Effector memory CD4-positive, alpha-beta T cell (primary cell): Measurements from ENCODE around the gene TNFRSF8.

Experiments
- DNase-seq, 3 donors: peaks; one replicate each; pipeline ENCODE4 v3.0.0-alpha.2; 2020
- H3K27ac ChIP-seq: 2 replicates; pipeline ENCODE4 v1.7.0; 2013; ENCODE audit warnings: mild to moderate bottlenecking, low read length, moderate library complexity; ENCODE audit not compliant: insufficient read depth, poor library complexity, severe bottlenecking
- H3K27me3 ChIP-seq: replicated peaks from 2 replicates; pipeline ENCODE4 v1.7.0; 2013; ENCODE audit warnings: mild to moderate bottlenecking, low read length; ENCODE audit not compliant: insufficient read depth, control insufficient read depth, poor library complexity, severe bottlenecking
- H3K36me3 ChIP-seq: 2 replicates; pipeline ENCODE4 v1.7.0; 2013; ENCODE audit warnings: mild to moderate bottlenecking, low read length, moderate library complexity; ENCODE audit not compliant: control insufficient read depth, insufficient read depth
- H3K4me1 ChIP-seq: 2 replicates; pipeline ENCODE4 v1.7.0; 2013; ENCODE audit warnings: low read length, mild to moderate bottlenecking; ENCODE audit not compliant: control insufficient read depth, insufficient read depth, poor library complexity, severe bottlenecking
- H3K4me3 ChIP-seq: 2 replicates; pipeline ENCODE4 v1.7.0; 2013; ENCODE audit warnings: low read length, low read depth, mild to moderate bottlenecking; ENCODE audit not compliant: insufficient read depth, poor library complexity, severe bottlenecking
- H3K9me3 ChIP-seq: 2 replicates; pipeline ENCODE4 v1.7.0; 2013; ENCODE audit warnings: mild to moderate bottlenecking, low read length, moderate library complexity; ENCODE audit not compliant: control insufficient read depth

The TNFRSF8 gene

DNA sequence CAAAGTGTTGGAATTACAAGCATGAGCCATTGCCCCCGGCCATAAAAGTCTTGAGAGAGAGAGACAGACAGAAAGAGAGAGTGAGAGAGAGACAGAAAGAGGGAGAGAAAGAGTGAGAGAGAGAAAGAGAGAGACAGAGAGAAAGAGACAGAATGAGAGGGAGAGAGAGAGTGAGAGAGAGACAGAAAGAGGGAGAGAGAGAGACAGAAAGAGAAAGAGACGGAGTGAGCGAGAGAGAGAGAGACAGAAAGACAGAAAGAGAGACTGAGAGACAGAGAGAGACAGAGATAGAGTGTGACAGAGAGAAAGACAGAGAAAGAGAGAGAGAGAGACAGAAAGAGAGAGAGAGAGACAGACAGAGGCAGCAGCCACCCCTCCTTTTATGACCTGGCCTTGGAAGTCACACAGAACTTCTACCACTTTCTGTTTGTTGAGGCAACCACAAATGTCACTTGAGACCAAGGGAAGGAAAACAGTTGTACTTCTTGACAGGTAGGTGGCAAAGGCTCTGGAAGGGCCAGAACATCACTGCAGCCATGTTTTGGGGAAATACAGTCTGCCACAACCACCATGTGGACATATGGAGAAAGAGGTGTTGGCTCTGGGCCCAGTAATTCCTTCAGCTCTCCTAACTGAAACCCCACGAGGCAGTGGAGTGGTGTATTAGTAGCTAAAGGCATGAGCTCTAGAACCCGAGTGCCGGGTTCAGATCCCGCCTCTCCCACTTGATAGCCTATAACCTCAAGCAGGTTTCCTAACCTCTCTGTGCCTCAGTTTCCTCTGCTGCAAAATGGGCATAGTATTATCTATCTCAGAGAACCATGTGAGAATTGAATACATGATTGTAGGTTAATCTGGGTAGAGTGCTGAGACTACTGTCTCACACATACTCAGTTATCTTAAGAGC lies 50.6 kb downstream of the TNFRSF8 start:
- Histone ChIP-seq H3K27me3 (no peaks in the 10 kb centered on the region), H3K4me3 (no peak overlapping the region), H3K36me3 (no peaks in the 10 kb centered on the region), H3K4me1 (no peaks in the 10 kb centered on the region), H3K27ac (no peak overlapping the region), H3K9me3 (no peaks in the 10 kb centered on the region)
- no peak for DNase-seq

DNA sequence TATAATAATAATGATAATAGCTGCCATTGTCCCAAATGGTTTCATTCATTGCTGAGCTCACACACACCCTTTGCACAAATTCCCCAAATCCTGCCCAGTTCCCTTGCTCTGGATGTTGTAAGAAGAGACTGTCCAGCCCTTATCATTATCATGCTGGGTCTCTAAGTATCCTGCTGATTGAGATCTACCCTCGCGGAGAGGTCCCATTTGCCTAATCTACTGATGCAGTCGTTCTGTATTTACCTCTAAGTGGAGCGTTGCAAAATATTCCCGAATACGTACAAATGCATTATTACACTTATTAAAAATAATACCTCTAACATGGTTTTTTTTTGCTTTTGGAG lies 51.2 kb downstream of the TNFRSF8 start:
- no peaks in the 10 kb centered on the region for H3K4me1 ChIP-seq

DNA sequence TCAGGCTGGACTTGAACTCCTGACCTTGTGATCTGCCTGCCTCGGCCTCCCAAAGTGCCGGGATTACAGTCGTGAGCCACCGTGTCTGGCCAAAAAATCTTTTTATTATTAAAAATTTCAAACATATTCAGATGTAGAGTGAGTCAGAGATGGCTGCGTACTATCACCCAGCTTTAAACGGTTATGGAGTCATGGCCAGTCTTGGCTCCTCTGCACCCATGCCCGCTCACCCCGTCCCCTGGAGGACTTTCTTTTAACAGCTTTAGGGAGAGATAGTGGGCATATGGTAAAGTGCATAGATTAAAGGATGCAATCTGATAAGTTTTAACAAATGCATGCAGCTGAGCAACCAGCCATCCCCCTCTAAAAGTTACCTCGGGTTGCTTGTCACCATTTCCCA lies 51.8 kb downstream of the TNFRSF8 start:
- Histone ChIP-seq H3K36me3 (no peaks in the 10 kb centered on the region), H3K4me1 (no peaks in the 10 kb centered on the region), H3K4me3 (no peak overlapping the region), H3K9me3 (no peaks in the 10 kb centered on the region), H3K27ac (no peak overlapping the region), H3K27me3 (no peaks in the 10 kb centered on the region)
- DNase-seq, result no peak

More for the DNA sequence above, 51.2 kb downstream of the TNFRSF8 start:
- no peak overlapping the region for H3K27ac ChIP-seq
- no peaks in the 10 kb centered on the region for H3K27me3 ChIP-seq
- H3K4me3 ChIP-seq, result no peak overlapping the region
- H3K9me3 ChIP-seq, result no peaks in the 10 kb centered on the region
- no peaks in the 10 kb centered on the region for H3K36me3 ChIP-seq
- no peak for DNase-seq

DNA sequence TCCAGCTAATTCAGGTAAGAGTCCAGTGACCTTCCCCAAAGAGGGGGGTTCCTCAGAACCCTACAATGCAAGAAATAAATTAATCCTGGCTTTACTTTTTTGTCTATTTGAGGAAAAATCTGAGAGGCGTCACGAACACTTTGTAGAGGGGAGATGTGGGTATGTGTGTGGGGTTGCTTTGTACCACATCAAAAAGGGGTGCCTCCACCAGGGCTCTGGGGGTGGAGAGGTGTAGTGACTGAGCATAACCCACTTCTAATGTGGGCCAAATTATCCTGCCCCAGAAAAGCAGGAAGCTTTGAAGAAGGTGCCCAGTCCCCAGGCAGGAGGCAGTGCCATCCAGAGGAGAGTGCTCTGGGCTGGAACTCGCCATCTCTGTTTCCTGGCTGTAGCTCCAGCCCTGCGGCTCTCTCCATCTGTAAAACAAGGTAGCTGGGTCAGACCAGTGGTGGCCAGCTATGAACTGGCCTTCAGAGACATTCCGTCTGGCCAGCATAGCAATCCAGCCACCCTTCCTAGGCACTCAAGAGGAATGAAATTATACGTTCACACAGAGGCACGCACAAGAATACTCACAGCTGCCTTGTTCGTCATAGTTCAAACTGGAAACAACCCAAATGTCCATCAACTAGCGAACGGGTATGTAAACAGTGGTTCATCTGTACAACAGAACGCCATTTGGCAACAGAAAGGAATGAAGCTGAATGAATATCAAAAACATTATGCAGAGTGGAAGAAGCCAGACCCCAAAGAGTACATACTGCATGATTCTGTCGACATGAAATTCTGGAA lies 58.3 kb downstream of the TNFRSF8 start:
- H3K9me3 ChIP-seq, result no peaks in the 10 kb centered on the region
- no peak for DNase-seq

DNA sequence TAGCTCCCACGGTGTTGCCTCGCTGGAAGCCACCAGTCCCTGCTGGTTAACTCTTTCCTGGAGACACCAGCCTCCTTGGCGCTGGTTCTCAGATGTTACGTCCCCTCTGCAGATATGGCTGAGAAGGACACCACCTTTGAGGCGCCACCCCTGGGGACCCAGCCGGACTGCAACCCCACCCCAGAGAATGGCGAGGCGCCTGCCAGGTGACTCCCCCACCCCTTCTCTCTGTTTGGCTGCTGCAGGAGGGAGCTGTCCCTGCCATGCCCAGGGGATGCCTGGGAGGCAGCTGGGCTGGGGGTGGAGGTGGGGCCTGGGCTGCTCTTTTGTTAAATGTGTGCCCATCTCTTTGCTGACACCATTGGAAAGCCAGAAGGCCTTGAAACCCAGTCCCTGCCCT lies 60.1 kb downstream of the TNFRSF8 start:
- Histone ChIP-seq H3K9me3 (no peaks in the 10 kb centered on the region), H3K4me1 (peaks cover 23% of the 10 kb centered on the region), H3K27ac (no peak overlapping the region), H3K4me3 (no peak overlapping the region), H3K27me3 (no peaks in the 10 kb centered on the region), H3K36me3 (no peaks in the 10 kb centered on the region)
- DNase-seq, result no peak

More for the DNA sequence above, 58.3 kb downstream of the TNFRSF8 start:
- H3K4me1 ChIP-seq, result peaks cover 23% of the 10 kb centered on the region
- H3K36me3 ChIP-seq, result no peaks in the 10 kb centered on the region
- no peaks in the 10 kb centered on the region for H3K27me3 ChIP-seq
- H3K27ac ChIP-seq, result no peak overlapping the region
- H3K4me3 ChIP-seq, result no peak overlapping the region

DNA sequence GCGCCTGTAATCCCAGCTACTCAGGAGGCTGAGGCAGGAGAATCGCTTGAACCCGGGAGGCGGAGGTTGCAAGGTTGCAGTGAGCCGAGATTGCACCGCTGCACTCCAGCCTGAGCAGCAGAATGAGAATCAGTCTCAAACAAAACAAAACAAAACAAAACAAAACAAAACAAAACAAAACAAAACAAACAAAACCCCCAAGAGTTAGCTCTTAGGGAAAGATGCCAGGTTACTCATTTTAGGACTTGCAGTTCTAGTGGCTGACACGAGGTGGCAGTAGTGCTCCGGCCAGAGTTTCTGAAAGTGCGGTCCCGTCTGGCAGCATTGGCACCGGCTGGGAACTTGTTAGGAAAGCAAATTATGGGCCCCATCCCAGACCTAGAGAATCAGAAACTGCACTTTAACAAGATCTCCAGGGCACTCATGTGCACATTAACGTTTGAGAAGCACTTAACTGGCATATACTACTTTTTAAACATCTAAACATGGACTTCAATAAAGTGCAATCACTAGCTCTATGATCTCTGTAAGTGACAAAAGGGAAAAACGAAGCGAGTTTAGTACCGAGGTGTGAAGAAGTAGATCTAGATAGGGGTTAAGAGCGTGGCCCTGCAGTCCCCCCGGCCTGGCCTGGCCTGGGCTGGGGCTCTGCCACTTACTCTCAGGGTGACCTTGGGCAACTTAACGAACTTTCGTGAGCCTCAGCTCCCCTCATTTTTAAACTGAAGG lies 61.8 kb downstream of the TNFRSF8 start:
- peak; percentile 64 to 70 (median 69) for DNase-seq
- Histone ChIP-seq H3K4me3 (no peak overlapping the region), H3K27ac (no peak overlapping the region), H3K36me3 (no peaks in the 10 kb centered on the region), H3K9me3 (no peaks in the 10 kb centered on the region), H3K27me3 (no peaks in the 10 kb centered on the region), H3K4me1 (peaks cover 23% of the 10 kb centered on the region)

DNA sequence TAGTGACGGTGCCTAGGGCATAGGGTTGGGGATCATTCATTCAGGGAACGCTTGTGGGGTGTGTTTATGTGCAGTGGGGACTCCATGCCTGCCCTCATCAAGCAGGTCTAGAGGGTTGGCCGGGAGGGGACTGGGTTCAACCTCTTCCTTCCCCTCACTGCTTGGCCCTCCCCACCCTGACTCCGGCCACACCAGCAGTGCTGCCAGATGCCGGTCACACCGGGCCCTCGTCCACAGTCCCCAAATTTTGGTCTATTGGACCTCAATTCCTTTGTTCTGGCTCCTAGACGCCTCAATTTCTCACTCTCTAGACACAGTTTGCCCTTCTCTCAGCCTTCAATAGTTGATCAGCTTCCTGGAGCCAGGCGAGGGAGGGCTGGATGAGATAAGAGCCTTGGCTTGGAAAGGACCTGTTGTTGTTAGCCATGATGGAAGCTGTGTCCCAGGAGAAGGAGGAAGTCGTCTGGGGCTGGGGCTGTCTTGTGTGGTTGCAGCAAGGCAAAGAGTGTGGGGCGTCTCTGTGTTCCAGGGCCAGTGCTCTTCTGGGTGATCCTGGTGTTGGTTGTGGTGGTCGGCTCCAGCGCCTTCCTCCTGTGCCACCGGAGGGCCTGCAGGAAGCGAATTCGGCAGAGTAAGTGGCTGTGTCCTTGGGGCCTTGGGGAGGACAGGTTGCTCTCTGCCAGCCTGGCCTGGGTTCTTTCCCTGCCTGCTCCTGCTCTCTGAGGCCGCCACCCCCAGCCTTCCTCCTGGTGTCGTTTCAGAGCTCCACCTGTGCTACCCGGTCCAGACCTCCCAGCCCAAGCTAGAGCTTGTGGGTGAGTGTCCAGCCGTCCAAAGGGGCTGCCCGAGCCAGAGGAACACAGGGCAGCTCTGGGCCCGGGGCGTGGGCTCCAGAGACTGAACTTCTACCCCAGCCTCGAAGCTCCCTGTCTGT lies 62.6 kb downstream of the TNFRSF8 start:
- no peak overlapping the region for H3K27ac ChIP-seq
- DNase-seq, result no peak
- H3K4me3 ChIP-seq, result no peak overlapping the region
- peaks cover 27% of the 10 kb centered on the region for H3K4me1 ChIP-seq
- H3K9me3 ChIP-seq, result no peaks in the 10 kb centered on the region
- H3K36me3 ChIP-seq, result no peaks in the 10 kb centered on the region
- no peaks in the 10 kb centered on the region for H3K27me3 ChIP-seq

DNA sequence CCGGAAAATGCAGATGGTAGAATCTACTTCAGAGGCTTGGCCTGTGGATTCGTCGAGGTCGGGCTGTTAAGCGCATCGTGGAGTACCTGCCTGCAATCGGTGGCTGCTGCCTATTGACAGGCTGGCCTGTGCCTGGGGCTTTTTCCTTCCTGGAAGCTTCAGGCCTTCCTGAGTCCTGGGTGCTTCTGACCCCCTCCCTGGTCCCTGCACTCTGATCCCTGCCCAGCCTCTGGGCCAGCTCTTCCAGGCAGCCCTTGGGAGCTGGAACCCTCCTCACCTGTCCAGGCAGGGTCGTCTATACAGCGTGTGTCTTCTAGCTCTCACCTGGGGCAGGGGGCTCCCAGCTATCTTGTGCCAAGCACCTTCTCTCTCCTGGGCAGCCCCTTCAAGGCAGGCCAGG lies 63.7 kb downstream of the TNFRSF8 start:
- Histone ChIP-seq H3K4me3 (no peak overlapping the region), H3K27me3 (no peaks in the 10 kb centered on the region), H3K27ac (no peak overlapping the region)

DNA sequence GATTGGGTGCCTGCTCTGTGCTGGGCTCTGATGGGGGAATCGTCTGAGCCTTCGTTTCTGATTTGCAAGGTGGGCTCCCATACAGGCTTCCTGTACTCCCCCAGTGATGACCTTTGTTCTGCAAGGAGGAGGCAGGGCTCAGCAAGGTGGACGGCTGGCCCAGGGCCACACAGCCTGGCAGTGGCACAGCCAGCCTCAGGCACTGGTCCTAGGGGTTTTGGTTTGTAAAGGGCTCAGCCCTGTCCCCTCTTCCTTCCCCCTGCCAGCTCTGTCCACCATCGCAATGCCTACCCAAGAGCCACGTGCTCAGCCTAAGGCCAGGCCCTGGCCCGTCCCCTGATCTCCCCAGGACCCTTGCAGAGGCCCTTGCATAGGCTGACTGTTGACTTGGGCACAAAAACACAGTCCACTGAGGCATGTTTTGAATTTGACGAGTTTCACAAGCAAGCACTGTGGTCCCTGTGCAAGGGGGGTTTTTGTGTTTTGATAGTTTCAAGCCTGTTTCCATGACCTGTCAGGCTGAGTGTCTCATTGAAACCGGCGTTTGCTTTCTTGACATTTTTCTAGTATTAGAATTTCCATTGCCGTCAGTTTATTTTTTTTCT lies 64.2 kb downstream of the TNFRSF8 start:
- no peak for DNase-seq
- Histone ChIP-seq H3K27me3 (no peaks in the 10 kb centered on the region), H3K27ac (no peak overlapping the region), H3K36me3 (no peaks in the 10 kb centered on the region), H3K4me1 (peaks cover 32% of the 10 kb centered on the region), H3K4me3 (no peak overlapping the region), H3K9me3 (no peaks in the 10 kb centered on the region)

More for the DNA sequence above, 63.7 kb downstream of the TNFRSF8 start:
- DNase-seq, result no peak
- H3K4me1 ChIP-seq, result peaks cover 27% of the 10 kb centered on the region
- no peaks in the 10 kb centered on the region for H3K9me3 ChIP-seq
- no peaks in the 10 kb centered on the region for H3K36me3 ChIP-seq
